ENCODE results near the gene EMSY. TPM values are rescaled to one million over a fixed set of nuclear protein-coding genes. Genes with fewer than 3 reads are reported as not detected.

Gene EMSY
- polyA plus RNA-seq, 1 donor (not counting 4 experiments of a cell fraction or from before 2014, with no cell fraction given), result 11.3 TPM

DNA sequence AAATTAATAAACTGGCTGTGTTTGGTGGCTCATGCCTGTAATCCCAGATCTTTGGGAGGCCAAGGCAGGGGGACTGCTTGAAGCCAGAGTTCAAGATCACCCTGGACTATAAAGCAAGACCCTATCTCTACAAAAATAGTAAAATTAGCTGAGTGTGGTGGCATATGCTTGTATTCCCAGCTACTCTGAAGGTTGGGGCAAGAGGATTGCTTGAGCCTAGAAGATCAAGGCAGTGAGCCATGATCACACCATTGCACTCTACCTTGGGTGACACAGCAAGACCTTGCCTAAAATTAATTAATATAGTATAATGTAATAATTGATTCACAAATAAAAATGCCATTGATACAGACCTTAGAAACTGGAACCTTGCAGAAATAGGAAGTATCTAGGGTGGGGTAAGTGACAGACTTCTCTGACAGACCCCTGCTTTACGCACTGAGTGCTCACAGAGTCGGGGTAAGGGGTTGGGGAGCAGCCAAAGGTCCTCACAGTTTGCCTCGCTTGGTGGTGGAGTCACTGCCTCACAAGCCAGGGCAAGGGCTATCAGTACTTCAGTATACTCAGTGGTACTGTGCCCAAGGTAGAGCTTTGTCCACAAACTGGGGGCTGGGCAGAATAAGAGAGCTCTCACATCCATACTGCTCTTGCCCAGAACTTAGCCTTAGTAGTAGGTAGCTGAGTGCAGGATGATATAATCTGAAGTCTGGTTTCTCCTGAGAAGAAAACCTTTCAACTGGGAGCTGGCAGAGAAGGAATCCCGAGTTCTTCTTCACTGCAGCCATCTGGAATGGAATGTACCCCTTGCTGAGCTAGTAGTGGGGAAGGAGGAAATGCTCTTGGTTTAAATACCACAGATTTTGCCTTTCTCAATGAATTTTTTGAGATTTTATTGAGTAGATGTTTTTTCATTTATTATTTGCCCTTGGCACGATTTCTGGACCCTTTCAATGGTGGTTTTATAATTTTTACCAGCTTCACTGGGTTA is 65.5 kb downstream of the EMSY start:
- TF ChIP-seq EZH2 (IDR thresholded peaks at IDR 0.05; ENCODE audit: low read length) (no peak), CTCF (optimal IDR thresholded peaks at IDR 0.05 in 1 of 3, IDR thresholded peaks at IDR 0.05 in 1 of 3, conservative IDR thresholded peaks at IDR 0.05 in 1 of 3; ENCODE audit: extremely low read depth in 1 of 3, insufficient read depth in 2 of 3, low read length in 3 of 3) (no peak)
- H3K4me3 ChIP-seq (ENCODE audit: control insufficient read depth in 2 of 3, extremely low read depth in 1 of 3, insufficient read depth in 2 of 3, low read depth in 1 of 3, low read length in 3 of 3), result no peak overlapping the region
- no peak overlapping the region for H3K27ac ChIP-seq (ENCODE audit: control insufficient read depth, insufficient read depth, low read length)
- dilution Hi-C loops (cut with MboI; ENCODE audit: extremely low pct_ligation_motif_present, low sequenced_read_pairs), result no loop called here
- no peak overlapping the region for H2AFZ ChIP-seq (ENCODE audit: control insufficient read depth, low read length)
- H3K9me3 ChIP-seq (ENCODE audit: control insufficient read depth, low read depth, low read length), result no peaks in the 10 kb centered on the region
- H3K79me2 ChIP-seq (ENCODE audit: control insufficient read depth, insufficient read depth, low read length), result no peaks in the 10 kb centered on the region
- H3K9me1 ChIP-seq (ENCODE audit: control insufficient read depth, extremely low read depth, insufficient read depth, low read length), result no peaks in the 10 kb centered on the region
- no peak for DNase-seq (ENCODE audit: low read depth, low spot score)
- H3K36me3 ChIP-seq (ENCODE audit: control insufficient read depth in 2 of 2, extremely low read depth in 1 of 2, insufficient read depth in 2 of 2, low read length in 2 of 2), result peaks cover 2 to 4% of the 10 kb centered on the region in 2 experiments
- no peaks in the 10 kb centered on the region for H3K4me1 ChIP-seq (ENCODE audit: control insufficient read depth, extremely low read depth, insufficient read depth, low read length)
- H3K9ac ChIP-seq (ENCODE audit: control insufficient read depth, extremely low read depth, insufficient read depth, low read length), result no peak overlapping the region
- no peaks in the 10 kb centered on the region for H4K20me1 ChIP-seq (ENCODE audit: control insufficient read depth, extremely low read depth, insufficient read depth, low read length)
- H3K27me3 ChIP-seq (ENCODE audit: control insufficient read depth, extremely low read depth, insufficient read depth, low read length), result no peaks in the 10 kb centered on the region
- no peak overlapping the region for H3K4me2 ChIP-seq (ENCODE audit: control insufficient read depth, extremely low read depth, insufficient read depth, low read depth, low read length)
- FAIRE-seq, result no peak

GRCh38 chr11:76512851-76513653 is 68.2 kb downstream of the EMSY start:
- Histone ChIP-seq H4K20me1 (ENCODE audit: control insufficient read depth, extremely low read depth, insufficient read depth, low read length) (no peaks in the 10 kb centered on the region), H3K9me1 (ENCODE audit: control insufficient read depth, extremely low read depth, insufficient read depth, low read length) (no peaks in the 10 kb centered on the region), H3K79me2 (ENCODE audit: control insufficient read depth, insufficient read depth, low read length) (no peaks in the 10 kb centered on the region), H2AFZ (ENCODE audit: control insufficient read depth, low read length) (no peak overlapping the region), H3K4me2 (ENCODE audit: control insufficient read depth, extremely low read depth, insufficient read depth, low read depth, low read length) (no peak overlapping the region), H3K4me3 (ENCODE audit: control insufficient read depth in 2 of 3, extremely low read depth in 1 of 3, insufficient read depth in 2 of 3, low read depth in 1 of 3, low read length in 3 of 3) (no peak overlapping the region), H3K27me3 (ENCODE audit: control insufficient read depth, extremely low read depth, insufficient read depth, low read length) (no peaks in the 10 kb centered on the region), H3K27ac (ENCODE audit: control insufficient read depth, insufficient read depth, low read length) (no peak overlapping the region), H3K9ac (ENCODE audit: control insufficient read depth, extremely low read depth, insufficient read depth, low read length) (no peak overlapping the region), H3K36me3 (ENCODE audit: control insufficient read depth in 2 of 2, extremely low read depth in 1 of 2, insufficient read depth in 2 of 2, low read length in 2 of 2) (peaks cover 2 to 4% of the 10 kb centered on the region in 2 experiments), H3K4me1 (ENCODE audit: control insufficient read depth, extremely low read depth, insufficient read depth, low read length) (no peaks in the 10 kb centered on the region), H3K9me3 (ENCODE audit: control insufficient read depth, low read depth, low read length) (no peaks in the 10 kb centered on the region)
- no peak for TF ChIP-seq CTCF (optimal IDR thresholded peaks at IDR 0.05 in 1 of 3, IDR thresholded peaks at IDR 0.05 in 1 of 3, conservative IDR thresholded peaks at IDR 0.05 in 1 of 3; ENCODE audit: extremely low read depth in 1 of 3, insufficient read depth in 2 of 3, low read length in 3 of 3)
- no peak for TF ChIP-seq EZH2 (IDR thresholded peaks at IDR 0.05; ENCODE audit: low read length)
- dilution Hi-C loops (cut with MboI; ENCODE audit: extremely low pct_ligation_motif_present, low sequenced_read_pairs), result no loop called here
- FAIRE-seq (no peak), DNase-seq (ENCODE audit: low read depth, low spot score) (no peak)

All from keratinocyte (primary cell).